Fibroblast of the aortic adventitia (primary cell): ENCODE data around the gene SLU7. TPM values are rescaled to one million over a fixed set of nuclear protein-coding genes. Genes with fewer than 3 reads are reported as not detected.
A peak's percentile ranks its signal among the peaks of the same experiment; 100 is the strongest.

Source experiments
- DNase-seq: peaks from one replicate; pipeline ENCODE4 v3.0.0-alpha.2; 2010; ENCODE audit warnings: low read depth
- H3K4me3 ChIP-seq: 2 replicates; pipeline ENCODE4 v1.5.1; 2011; ENCODE audit warnings: low read depth, mild to moderate bottlenecking, control low read depth, low read length, moderate library complexity
- total RNA-seq: library from RNA; depleted of rRNA; stranded (reverse); fragments of >200 nt; gene quantifications from 2 replicates; pipeline ENCODE4 v1.2.3, GENCODE V29; 2012; ENCODE audit warnings: low replicate concordance
- TF ChIP-seq, protein P1 (sequence below): IDR thresholded peaks from 2 replicates; pipeline ENCODE4 v1.5.1; 2011; ENCODE audit warnings: mild to moderate bottlenecking, low read length, control low read depth, inconsistent platforms; ENCODE audit not compliant: insufficient read depth

The SLU7 gene
- total RNA-seq, 1 donor, result 69.7 TPM

DNA sequence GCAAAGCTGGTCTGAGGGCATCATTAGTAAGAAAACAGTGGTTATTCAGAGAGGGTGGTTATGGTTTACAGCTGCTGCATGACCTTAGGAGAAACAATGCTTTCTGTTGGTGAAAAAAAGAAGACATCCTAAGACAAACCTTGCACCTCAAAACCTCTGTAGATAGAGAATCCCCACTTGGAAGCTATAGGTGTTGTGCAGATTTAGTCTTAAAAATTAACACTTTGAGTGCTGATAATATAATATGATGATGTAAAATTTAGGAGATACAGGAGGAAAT lies 1.4 kb upstream of the SLU7 start:
- TF ChIP-seq, protein P1, sequence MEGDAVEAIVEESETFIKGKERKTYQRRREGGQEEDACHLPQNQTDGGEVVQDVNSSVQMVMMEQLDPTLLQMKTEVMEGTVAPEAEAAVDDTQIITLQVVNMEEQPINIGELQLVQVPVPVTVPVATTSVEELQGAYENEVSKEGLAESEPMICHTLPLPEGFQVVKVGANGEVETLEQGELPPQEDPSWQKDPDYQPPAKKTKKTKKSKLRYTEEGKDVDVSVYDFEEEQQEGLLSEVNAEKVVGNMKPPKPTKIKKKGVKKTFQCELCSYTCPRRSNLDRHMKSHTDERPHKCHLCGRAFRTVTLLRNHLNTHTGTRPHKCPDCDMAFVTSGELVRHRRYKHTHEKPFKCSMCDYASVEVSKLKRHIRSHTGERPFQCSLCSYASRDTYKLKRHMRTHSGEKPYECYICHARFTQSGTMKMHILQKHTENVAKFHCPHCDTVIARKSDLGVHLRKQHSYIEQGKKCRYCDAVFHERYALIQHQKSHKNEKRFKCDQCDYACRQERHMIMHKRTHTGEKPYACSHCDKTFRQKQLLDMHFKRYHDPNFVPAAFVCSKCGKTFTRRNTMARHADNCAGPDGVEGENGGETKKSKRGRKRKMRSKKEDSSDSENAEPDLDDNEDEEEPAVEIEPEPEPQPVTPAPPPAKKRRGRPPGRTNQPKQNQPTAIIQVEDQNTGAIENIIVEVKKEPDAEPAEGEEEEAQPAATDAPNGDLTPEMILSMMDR, result no peak
- no peak for DNase-seq
- H3K4me3 ChIP-seq, result no peak overlapping the region

DNA sequence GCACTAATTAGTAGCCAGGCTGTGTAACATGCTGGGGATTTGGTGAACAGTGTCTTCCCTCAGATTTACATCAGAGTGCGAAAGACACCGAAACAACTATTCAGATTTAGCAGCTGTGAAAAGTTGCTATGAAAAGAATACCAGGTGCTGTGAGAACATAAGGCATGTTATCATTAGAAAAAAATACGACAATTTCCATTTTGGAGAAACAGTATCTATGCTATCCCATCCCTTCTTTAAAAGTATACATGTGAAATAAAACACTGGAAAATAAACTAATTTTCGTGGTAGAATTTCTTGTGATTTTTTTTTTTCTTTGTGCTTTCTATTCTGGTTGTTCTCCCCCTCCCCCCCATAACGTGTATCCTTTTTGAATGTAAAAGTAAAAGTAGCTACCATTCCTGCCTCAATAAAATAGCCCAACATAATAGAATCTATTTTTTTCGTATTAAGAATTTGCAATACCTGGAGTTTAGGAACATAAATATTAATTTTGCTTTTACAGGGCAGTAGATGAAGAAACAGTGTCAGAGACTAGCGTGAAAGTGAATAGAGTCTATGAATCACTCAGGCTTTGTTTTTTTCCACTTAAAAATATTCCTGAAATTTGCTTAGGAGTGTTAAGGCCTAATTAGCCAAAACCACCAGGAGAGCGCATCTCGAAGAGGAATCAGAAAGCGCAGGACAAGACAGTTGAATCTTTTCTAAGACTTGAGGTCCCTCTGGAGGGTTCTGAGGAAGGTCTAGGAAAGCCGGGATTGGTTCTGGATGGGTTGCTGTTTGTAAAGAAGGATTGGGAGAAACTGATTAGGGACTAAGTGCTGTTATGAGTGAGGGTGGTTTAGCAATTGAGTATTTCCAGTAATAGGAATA lies 813 bp upstream of the SLU7 start:
- TF ChIP-seq, protein P1, result no peak
- no peak for DNase-seq

DNA sequence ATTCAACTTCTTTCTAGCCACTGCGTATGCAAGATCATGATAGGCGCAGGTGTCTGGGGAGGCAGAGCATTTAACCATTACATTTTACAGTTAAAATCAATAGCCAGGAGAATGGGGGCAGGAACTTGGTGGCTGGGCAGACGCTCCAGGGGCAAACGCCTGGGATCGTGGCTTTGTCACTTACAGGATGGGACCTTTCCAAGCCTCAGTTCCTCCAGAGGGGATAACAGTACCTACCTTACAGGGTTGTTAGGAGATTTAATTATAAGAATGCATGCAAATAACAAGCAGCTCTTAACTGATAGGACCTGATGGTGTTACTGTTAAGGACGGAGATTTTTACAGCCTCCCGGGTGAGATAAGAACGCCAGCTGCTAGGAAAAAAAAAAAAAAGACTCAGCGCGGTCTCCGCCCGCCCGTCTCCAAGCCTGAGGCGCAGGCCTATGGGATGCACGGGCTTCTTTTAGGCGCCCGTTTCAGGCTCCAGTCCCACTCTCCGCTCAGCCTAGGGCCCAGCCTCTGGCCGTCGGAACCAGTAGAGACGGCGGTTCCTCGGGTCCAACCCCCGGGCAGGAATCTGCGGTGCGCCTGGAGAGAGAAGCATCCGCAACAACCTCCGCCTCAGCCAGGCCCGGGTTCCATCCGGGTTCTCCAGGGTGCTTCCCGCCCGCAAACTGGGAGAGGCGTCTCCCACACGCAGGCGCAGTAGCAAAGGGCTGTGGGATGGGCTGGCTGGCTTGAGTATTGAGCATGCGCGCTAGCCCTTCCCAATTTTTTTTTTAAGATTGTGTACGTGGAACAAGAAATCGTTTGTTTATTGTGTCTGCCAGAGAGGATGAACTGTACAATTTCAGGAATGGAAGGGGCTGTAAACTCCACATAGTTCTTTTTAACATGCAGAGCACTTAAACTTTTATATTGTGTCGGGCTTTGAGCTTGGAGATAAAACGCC lies 19.2 kb downstream of the SLU7 start, which contains the start of gene FAM200C:
TSS of gene FAM200C (minus strand) at position 653 of the 952 bp plus-strand sequence. CDS start 4,564 bp downstream, outside the sequence.
- TF ChIP-seq, protein P1, result no peak
- H3K4me3 ChIP-seq, result peak within 1 kb of the TSS; percentile 91
- peak; percentile 95 for DNase-seq

More for the DNA sequence above, 813 bp upstream of the SLU7 start:
- peak overlapping the region; percentile 99 for H3K4me3 ChIP-seq

DNA sequence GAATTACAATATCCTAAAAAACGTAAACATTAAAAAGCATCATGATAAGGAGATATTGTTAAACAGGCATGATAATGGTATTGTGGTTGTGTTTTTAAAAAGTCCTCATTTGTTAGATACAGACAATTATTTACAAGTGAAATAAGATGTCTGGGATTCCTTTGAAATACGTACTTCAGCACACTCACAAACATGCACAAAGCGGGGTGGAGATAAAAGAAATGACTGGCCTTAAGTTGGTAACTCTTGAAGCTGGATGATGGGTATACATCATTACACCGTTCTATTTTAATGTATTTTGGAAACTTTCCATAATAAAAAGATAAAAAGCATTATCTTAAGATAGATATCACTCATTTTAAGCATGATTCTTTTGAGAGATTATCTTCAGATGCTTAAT lies 20.1 kb downstream of the SLU7 start:
- DNase-seq, result peak; percentile 59
- TF ChIP-seq, protein P1, result no peak
- peak overlapping the region; percentile 91 for H3K4me3 ChIP-seq

DNA sequence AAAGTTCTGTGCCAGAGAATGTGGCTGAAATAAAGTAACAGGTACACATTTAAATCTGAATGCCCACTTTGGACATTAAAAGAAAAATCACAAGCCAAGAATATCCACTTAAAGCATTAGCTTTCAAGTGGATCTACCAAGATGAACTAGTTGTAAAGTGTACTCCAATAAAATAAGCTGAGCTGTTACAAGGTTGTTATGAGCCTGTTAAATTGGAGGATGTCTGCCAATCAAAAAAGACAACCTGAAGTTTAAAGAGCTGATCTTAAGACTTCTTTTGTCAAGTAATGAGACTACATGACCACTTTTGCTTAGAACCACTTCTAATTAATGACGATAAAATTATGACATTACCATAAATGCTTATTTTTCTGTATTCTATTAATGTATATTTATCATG lies 21.4 kb downstream of the SLU7 start:
- no peak for DNase-seq
- TF ChIP-seq, protein P1, result no peak
- H3K4me3 ChIP-seq, result no peak overlapping the region

DNA sequence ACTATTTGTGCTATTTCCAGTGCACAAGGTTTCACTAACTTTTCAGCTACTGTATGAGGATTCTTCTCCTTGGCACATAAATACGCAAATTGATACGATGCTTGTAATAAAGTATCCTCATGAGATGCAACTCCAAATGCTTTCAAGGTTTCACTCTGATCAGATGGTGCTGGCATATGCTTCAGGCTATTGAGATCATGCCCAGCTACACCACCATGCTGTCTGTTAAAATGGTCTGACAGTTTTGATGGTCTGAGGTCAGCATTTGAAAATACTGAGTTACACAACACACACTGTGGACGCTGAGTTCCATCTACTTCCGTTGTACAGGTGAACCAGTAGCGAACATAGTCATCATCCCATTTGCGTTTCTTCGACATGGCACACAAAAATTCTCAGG lies 23.8 kb downstream of the SLU7 start:
- H3K4me3 ChIP-seq, result no peak overlapping the region
- TF ChIP-seq, protein P1, result no peak
- no peak for DNase-seq
